ENCODE data around the gene CNTNAP2. TPM values are rescaled to one million over a fixed set of nuclear protein-coding genes. Genes with fewer than 3 reads are reported as not detected.

The CNTNAP2 gene
- total RNA-seq, 2 experiments from 2014 or later: not detected

GRCh38 chr7:147944321-147944720, 1827.7 kb downstream of the CNTNAP2 start:
- intact Hi-C loops (cut with DNase I, micrococcal nuclease): no loop called here
- Histone ChIP-seq H3K27ac (ENCODE audit: low read depth in 1 of 2, low read length in 2 of 2) (no peak overlapping the region), H3K4me1 (ENCODE audit: insufficient read depth, low read length) (no peaks in the 10 kb centered on the region), H3K4me3 (ENCODE audit: low read length) (no peak overlapping the region), H3K27me3 (ENCODE audit: control insufficient read depth in 1 of 2, insufficient read depth in 2 of 2, low read length in 2 of 2) (no peaks in the 10 kb centered on the region), H3K36me3 (ENCODE audit: insufficient read depth, low read length) (no peaks in the 10 kb centered on the region), H3K9me3 (ENCODE audit: control insufficient read depth in 1 of 2, insufficient read depth in 1 of 2, low read length in 2 of 2) (peaks cover 0 to 5% of the 10 kb centered on the region in 2 experiments)
- H3K36me3 Mint-ChIP-seq (ENCODE audit: low read depth): no peaks in the 10 kb centered on the region
- H3K27me3 Mint-ChIP-seq: no peaks in the 10 kb centered on the region
- no peaks in the 10 kb centered on the region for H3K4me1 Mint-ChIP-seq (ENCODE audit: low read depth)
- H3K4me3 Mint-ChIP-seq: no peak overlapping the region
- CTCF ChIA-PET: no interaction called here
- H3K9me3 Mint-ChIP-seq: peaks cover 2% of the 10 kb centered on the region
- POLR2A ChIA-PET: no interaction called here
- H3K27ac Mint-ChIP-seq: no peak overlapping the region
- no peak for DNase-seq
- no peak for ATAC-seq (ENCODE audit: poor library complexity)
- no peak for TF ChIP-seq CTCF (IDR thresholded peaks at IDR 0.05)

- H3K27me3 Mint-ChIP-seq: no peaks in the 10 kb centered on the region
- H3K4me1 Mint-ChIP-seq (ENCODE audit: low read depth): no peaks in the 10 kb centered on the region
- ChIA-PET CTCF (interaction anchor here (0.5 kb wide), 1 partner anchor 39 kb away, joined by 3 read pairs; no protein-coding TSS in a partner anchor), POLR2A (no interaction called here)
- no peak overlapping the region for H3K27ac Mint-ChIP-seq
- H3K9me3 Mint-ChIP-seq: peaks cover 2% of the 10 kb centered on the region
- no peak overlapping the region for H3K4me3 ChIP-seq (ENCODE audit: low read length)
- ATAC-seq (ENCODE audit: poor library complexity): no peak
- no peak overlapping the region for H3K27ac ChIP-seq (ENCODE audit: low read depth in 1 of 2, low read length in 2 of 2)
- no peak for DNase-seq
- H3K36me3 Mint-ChIP-seq (ENCODE audit: low read depth): no peaks in the 10 kb centered on the region
- H3K4me1 ChIP-seq (ENCODE audit: insufficient read depth, low read length): no peaks in the 10 kb centered on the region
- no peak overlapping the region for H3K4me3 Mint-ChIP-seq
- H3K9me3 ChIP-seq (ENCODE audit: control insufficient read depth in 1 of 2, insufficient read depth in 1 of 2, low read length in 2 of 2): peaks cover 0 to 4% of the 10 kb centered on the region in 2 experiments
- TF ChIP-seq CTCF (IDR thresholded peaks at IDR 0.05): no peak
- intact Hi-C loops (cut with DNase I, micrococcal nuclease): no loop called here
- H3K27me3 ChIP-seq (ENCODE audit: control insufficient read depth in 1 of 2, insufficient read depth in 2 of 2, low read length in 2 of 2): no peaks in the 10 kb centered on the region
- H3K36me3 ChIP-seq (ENCODE audit: insufficient read depth, low read length): no peaks in the 10 kb centered on the region
These were observed 1836.3 kb downstream of the CNTNAP2 start for GRCh38 chr7:147952918-147953317.

- H3K9me3 Mint-ChIP-seq: peaks cover 3% of the 10 kb centered on the region
- no peak overlapping the region for H3K4me3 ChIP-seq (ENCODE audit: low read length)
- H3K9me3 ChIP-seq (ENCODE audit: control insufficient read depth in 1 of 2, insufficient read depth in 1 of 2, low read length in 2 of 2): no peaks in the 10 kb centered on the region
- no peaks in the 10 kb centered on the region for H3K36me3 ChIP-seq (ENCODE audit: insufficient read depth, low read length)
- H3K27me3 ChIP-seq (ENCODE audit: control insufficient read depth in 1 of 2, insufficient read depth in 2 of 2, low read length in 2 of 2): no peaks in the 10 kb centered on the region
- ChIA-PET CTCF (no interaction called here), POLR2A (no interaction called here)
- H3K4me1 Mint-ChIP-seq (ENCODE audit: low read depth): no peaks in the 10 kb centered on the region
- H3K4me3 Mint-ChIP-seq: no peak overlapping the region
- H3K27ac Mint-ChIP-seq: no peak overlapping the region
- no peaks in the 10 kb centered on the region for H3K36me3 Mint-ChIP-seq (ENCODE audit: low read depth)
- no peaks in the 10 kb centered on the region for H3K4me1 ChIP-seq (ENCODE audit: insufficient read depth, low read length)
- DNase-seq (no peak), ATAC-seq (ENCODE audit: poor library complexity) (no peak)
- peaks cover 6% of the 10 kb centered on the region for H3K27me3 Mint-ChIP-seq
- intact Hi-C loops (cut with DNase I, micrococcal nuclease): no loop called here
- no peak overlapping the region for H3K27ac ChIP-seq (ENCODE audit: low read depth in 1 of 2, low read length in 2 of 2)
- no peak for TF ChIP-seq CTCF (IDR thresholded peaks at IDR 0.05)
These were observed 1851.5 kb downstream of the CNTNAP2 start for GRCh38 chr7:147968046-147968610.

Data from CD4-positive, alpha-beta T cell (primary cell).